ENCODE data around the gene LIN9. TPM values are rescaled to one million over a fixed set of nuclear protein-coding genes. Genes with fewer than 3 reads are reported as not detected.
"Not testable (repeated sequence)": the region's sequence is repeated elsewhere in the genome, so short reads cannot be mapped to it uniquely, and the experiment has no call there.

Gene LIN9
- total and polyA plus RNA-seq, 4 experiments from 2014 or later: 2.8 to 5.5 (median 4.4) TPM

DNA sequence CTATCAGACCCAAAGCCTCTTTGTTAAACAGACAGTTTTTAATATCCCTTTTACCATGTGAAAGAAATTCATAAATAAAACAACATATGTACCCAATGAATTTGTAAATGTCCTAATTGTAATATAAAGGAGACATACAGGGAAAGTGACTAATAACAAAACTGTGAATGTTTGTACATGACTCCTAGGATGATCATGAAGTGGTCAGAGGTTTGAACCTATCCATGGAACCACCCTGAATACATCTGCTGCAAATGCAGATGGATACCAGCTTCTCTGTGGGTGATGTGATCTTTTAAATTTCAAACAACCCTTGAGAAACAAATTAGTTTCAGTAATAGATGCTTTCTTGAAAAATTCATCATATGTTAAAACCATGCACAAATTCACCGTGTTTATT, 105.7 kb downstream of the LIN9 start:
- no peaks in the 10 kb centered on the region for H3K27me3 ChIP-seq (ENCODE audit: insufficient read depth, low read length)
- Mint-ChIP-seq H3K9me3 (no peaks in the 10 kb centered on the region), H3K36me3 (no peaks in the 10 kb centered on the region), H3K4me3 (no peak overlapping the region), H3K4me1 (no peaks in the 10 kb centered on the region), H3K27ac (no peak overlapping the region), H3K27me3 (peaks cover 3 to 10% of the 10 kb centered on the region in 2 donors)
- no peak for DNase-seq
- H3K36me3 ChIP-seq (ENCODE audit: insufficient read depth, low read length): no peaks in the 10 kb centered on the region
- no peak overlapping the region for H3K4me3 ChIP-seq (ENCODE audit: low read length in 2 of 2)
- no peaks in the 10 kb centered on the region for H3K9me3 ChIP-seq (ENCODE audit: control insufficient read depth in 1 of 2, low read length in 2 of 2)
- POLR2A ChIA-PET (ENCODE audit: partially characterized antibody): no interaction called here
- intact Hi-C loops (cut with micrococcal nuclease): no loop called here
- CTCF ChIA-PET (ENCODE audit: partially characterized antibody): interaction anchor here (1.2 to 10.2 kb wide), 3 partner anchors 9 to 138 kb away, joined by 3 to 207 read pairs (median 4); no protein-coding TSS in a partner anchor
- H3K4me1 ChIP-seq (ENCODE audit: insufficient read depth, low read length): no peaks in the 10 kb centered on the region
- no peak overlapping the region for H3K27ac ChIP-seq (ENCODE audit: low read depth, low read length)

DNA sequence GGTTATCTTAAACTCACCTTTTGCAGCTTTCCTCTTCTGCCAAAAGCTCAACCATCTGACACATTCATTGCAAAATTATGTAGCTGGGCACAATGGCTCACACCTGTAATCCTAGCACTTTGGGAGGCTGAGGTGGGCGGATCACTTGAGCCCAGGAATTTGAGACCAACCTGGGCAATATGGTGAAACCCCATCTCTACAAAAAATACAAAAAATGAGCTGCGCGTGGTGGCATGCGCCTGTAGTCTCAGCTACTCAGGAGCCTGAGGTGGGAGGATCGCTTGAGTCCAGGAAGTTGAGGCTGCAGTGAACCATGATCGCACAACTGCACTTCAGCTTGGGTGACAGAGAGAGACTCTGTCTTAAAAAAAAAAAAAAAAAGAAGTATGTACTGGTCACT, 106.3 kb downstream of the LIN9 start:
- H3K9me3 Mint-ChIP-seq; H3K9me3 ChIP-seq (ENCODE audit: control insufficient read depth in 1 of 2, low read length in 2 of 2); H3K4me3 Mint-ChIP-seq; DNase-seq; H3K36me3 Mint-ChIP-seq; H3K4me3 ChIP-seq (ENCODE audit: low read length in 2 of 2); H3K4me1 Mint-ChIP-seq; POLR2A ChIA-PET (ENCODE audit: partially characterized antibody); H3K36me3 ChIP-seq (ENCODE audit: insufficient read depth, low read length); H3K27me3 ChIP-seq (ENCODE audit: insufficient read depth, low read length); H3K4me1 ChIP-seq (ENCODE audit: insufficient read depth, low read length); H3K27ac ChIP-seq (ENCODE audit: low read depth, low read length); H3K27ac Mint-ChIP-seq; intact Hi-C loops (cut with micrococcal nuclease): not testable (repeated sequence)
- CTCF ChIA-PET (ENCODE audit: partially characterized antibody): interaction anchor here (0.7 to 10.2 kb wide), 6 partner anchors 9 to 838 kb away, joined by 3 to 207 read pairs (median 4); no protein-coding TSS in a partner anchor
- peaks cover 3 to 10% of the 10 kb centered on the region in 2 donors for H3K27me3 Mint-ChIP-seq

DNA sequence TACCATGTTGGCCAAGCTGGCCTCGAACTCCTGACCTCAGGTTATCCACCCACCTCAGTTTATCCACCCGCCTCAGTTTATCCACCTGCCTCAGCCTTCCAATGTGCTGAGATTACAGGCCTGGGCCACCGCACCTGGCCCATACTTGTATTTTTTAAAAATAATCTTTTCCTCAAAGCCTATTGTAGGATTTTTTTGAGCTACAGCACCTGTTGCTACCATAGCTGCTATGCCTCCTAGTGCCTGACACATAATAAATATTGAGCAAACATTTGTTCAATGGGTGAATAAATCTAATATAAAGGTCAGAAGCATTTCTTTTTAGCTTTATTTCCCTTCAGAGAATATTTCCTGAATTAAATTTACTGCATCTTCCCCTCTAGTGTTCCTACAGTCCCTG, 106.7 kb downstream of the LIN9 start:
- Histone ChIP-seq H3K27ac (ENCODE audit: low read depth, low read length) (no peak overlapping the region), H3K27me3 (ENCODE audit: insufficient read depth, low read length) (no peaks in the 10 kb centered on the region), H3K36me3 (ENCODE audit: insufficient read depth, low read length) (no peaks in the 10 kb centered on the region), H3K4me3 (ENCODE audit: low read length in 2 of 2) (no peak overlapping the region), H3K9me3 (ENCODE audit: control insufficient read depth in 1 of 2, low read length in 2 of 2) (no peaks in the 10 kb centered on the region), H3K4me1 (ENCODE audit: insufficient read depth, low read length) (no peaks in the 10 kb centered on the region)
- Mint-ChIP-seq H3K9me3 (no peaks in the 10 kb centered on the region), H3K4me1 (no peaks in the 10 kb centered on the region), H3K27me3 (peaks cover 3 to 10% of the 10 kb centered on the region in 2 donors), H3K36me3 (no peaks in the 10 kb centered on the region), H3K4me3 (no peak overlapping the region), H3K27ac (no peak overlapping the region)
- CTCF ChIA-PET (ENCODE audit: partially characterized antibody): interaction anchor here (0.7 to 10.2 kb wide), 6 partner anchors 8 to 838 kb away, joined by 3 to 207 read pairs (median 4); no protein-coding TSS in a partner anchor
- intact Hi-C loops (cut with micrococcal nuclease): no loop called here
- POLR2A ChIA-PET (ENCODE audit: partially characterized antibody): no interaction called here
- no peak for DNase-seq

DNA sequence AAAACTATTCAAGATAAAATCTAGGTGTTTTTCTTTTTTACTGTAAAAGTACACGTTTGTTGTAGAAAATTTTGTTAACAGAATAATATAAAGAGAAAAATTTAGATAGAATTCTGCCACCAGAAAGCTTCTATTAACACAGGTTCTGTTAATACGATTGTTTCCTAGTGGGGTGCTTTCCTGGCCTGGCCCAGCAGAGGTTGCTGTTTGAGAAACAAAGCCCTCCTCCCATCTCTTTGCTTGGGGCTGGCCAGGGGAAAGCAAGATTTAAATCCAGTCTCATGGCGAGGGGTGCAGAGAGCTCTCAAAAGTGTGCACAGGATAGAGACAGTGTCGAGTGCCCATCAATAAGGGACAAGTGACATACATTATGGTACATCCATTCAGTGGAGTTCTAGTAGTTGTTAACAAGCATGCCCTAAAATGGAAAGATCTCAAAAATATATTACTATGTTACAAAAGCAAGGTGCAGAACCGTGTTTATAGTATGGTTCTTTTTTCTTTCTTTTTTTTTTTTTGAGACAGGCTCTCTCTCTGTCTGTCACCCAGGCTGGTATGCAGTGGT, 107.9 kb downstream of the LIN9 start:
- no peaks in the 10 kb centered on the region for H3K4me1 ChIP-seq (ENCODE audit: insufficient read depth, low read length)
- ChIA-PET CTCF (ENCODE audit: partially characterized antibody) (interaction anchor here (0.9 to 10.2 kb wide), 6 partner anchors 41 to 136 kb away, joined by 3 to 207 read pairs (median 4); no protein-coding TSS in a partner anchor), POLR2A (ENCODE audit: partially characterized antibody) (no interaction called here)
- Mint-ChIP-seq H3K36me3 (no peaks in the 10 kb centered on the region), H3K27me3 (peaks cover 3 to 12% of the 10 kb centered on the region in 2 donors), H3K4me3 (no peak overlapping the region), H3K27ac (no peak overlapping the region), H3K4me1 (peaks cover 0 to 2% (median 0%) of the 10 kb centered on the region in 4 donors), H3K9me3 (no peaks in the 10 kb centered on the region)
- H3K27me3 ChIP-seq (ENCODE audit: insufficient read depth, low read length): no peaks in the 10 kb centered on the region
- no peak overlapping the region for H3K4me3 ChIP-seq (ENCODE audit: low read length in 2 of 2)
- intact Hi-C loops (cut with micrococcal nuclease): no loop called here
- no peaks in the 10 kb centered on the region for H3K36me3 ChIP-seq (ENCODE audit: insufficient read depth, low read length)
- DNase-seq: no peak
- no peaks in the 10 kb centered on the region for H3K9me3 ChIP-seq (ENCODE audit: control insufficient read depth in 1 of 2, low read length in 2 of 2)
- H3K27ac ChIP-seq (ENCODE audit: low read depth, low read length): no peak overlapping the region

DNA sequence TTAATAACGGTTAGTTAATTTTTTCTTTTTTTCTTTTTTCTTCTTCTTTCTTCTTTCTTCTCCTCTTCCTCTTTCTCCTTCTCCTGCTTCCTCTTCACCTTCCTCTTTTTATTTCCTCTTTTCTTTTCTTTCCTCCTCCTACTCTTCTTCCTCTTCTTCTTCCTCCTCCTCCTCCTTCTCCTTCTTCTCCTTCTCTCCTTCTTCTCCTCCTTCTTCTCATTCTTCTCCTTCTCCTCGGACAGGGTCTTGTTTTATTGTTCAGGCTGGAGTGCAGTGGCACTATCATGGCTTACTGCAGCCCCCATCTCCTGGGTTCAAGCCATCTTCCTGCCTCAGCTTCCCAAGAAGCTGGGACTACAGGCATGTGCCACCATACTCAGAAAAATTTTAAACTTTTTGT, 109.0 kb downstream of the LIN9 start:
- no peaks in the 10 kb centered on the region for H3K9me3 Mint-ChIP-seq
- no peaks in the 10 kb centered on the region for H3K4me1 ChIP-seq (ENCODE audit: insufficient read depth, low read length)
- DNase-seq: no peak
- intact Hi-C loops (cut with micrococcal nuclease): no loop called here
- H3K4me3 ChIP-seq (ENCODE audit: low read length in 2 of 2): no peak overlapping the region
- no peak overlapping the region for H3K27ac Mint-ChIP-seq
- H3K27me3 Mint-ChIP-seq: peaks cover 3 to 14% of the 10 kb centered on the region in 2 donors
- no peak overlapping the region for H3K27ac ChIP-seq (ENCODE audit: low read depth, low read length)
- H3K9me3 ChIP-seq (ENCODE audit: control insufficient read depth in 1 of 2, low read length in 2 of 2): no peaks in the 10 kb centered on the region
- no peaks in the 10 kb centered on the region for H3K36me3 Mint-ChIP-seq
- ChIA-PET CTCF (ENCODE audit: partially characterized antibody) (interaction anchor here (0.9 to 10.2 kb wide), 7 partner anchors 9 to 135 kb away, joined by 3 to 207 read pairs (median 4); no protein-coding TSS in a partner anchor), POLR2A (ENCODE audit: partially characterized antibody) (no interaction called here)
- H3K36me3 ChIP-seq (ENCODE audit: insufficient read depth, low read length): no peaks in the 10 kb centered on the region
- H3K27me3 ChIP-seq (ENCODE audit: insufficient read depth, low read length): no peaks in the 10 kb centered on the region
- peaks cover 0 to 2% (median 0%) of the 10 kb centered on the region in 4 donors for H3K4me1 Mint-ChIP-seq
- no peak overlapping the region for H3K4me3 Mint-ChIP-seq

DNA sequence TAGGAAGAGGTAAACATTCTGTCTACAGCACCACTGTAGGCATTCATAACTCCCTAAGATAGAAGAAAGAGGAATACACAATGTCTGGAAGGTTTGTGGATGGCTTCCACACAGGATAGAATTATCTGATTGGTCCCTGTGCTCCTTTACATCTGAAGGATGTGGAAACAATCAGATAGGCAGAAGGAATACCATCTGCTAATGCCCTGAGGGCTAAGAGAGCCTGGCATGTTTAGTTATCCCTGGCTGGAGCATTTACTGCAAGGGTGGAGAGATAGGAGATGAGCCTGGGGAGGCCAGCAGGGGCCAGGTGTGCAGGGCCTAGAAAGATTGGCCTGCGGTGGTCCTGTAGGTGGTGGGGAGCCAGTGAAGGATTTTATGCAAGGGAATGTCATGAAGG, 113.8 kb downstream of the LIN9 start:
- no peak overlapping the region for H3K4me3 ChIP-seq (ENCODE audit: low read length in 2 of 2)

DNA sequence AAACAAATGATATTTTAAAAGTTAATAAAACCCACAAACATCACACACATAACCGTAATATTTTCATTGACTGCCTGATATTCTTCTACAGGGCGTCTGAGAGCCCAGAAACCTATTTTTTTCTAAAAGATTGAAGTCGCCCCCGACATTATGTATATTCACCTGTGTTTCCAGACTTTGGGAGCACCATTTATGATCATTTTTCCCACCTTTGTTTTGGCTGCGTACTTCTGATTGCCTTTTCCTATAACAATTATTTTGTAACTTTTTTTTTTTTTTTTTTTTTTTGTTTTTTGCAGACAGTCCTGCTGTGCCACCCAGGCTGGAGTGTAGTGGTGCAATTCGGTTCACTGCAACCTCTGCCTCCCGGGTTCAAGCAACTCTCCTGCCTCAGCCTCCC, 121.6 kb downstream of the LIN9 start:
- peaks cover 17 to 30% (median 23%) of the 10 kb centered on the region in 4 donors for H3K4me1 Mint-ChIP-seq
- Histone ChIP-seq H3K4me3 (ENCODE audit: low read length in 2 of 2) (peak overlapping the region in 1 of 2 donors; percentile 99), H3K27ac (ENCODE audit: low read depth, low read length) (peak overlapping the region; percentile 70), H3K4me1 (ENCODE audit: insufficient read depth, low read length) (peaks cover 34% of the 10 kb centered on the region), H3K27me3 (ENCODE audit: insufficient read depth, low read length) (no peaks in the 10 kb centered on the region), H3K9me3 (ENCODE audit: control insufficient read depth in 1 of 2, low read length in 2 of 2) (no peaks in the 10 kb centered on the region), H3K36me3 (ENCODE audit: insufficient read depth, low read length) (no peaks in the 10 kb centered on the region)
- no peak for DNase-seq
- ChIA-PET POLR2A (ENCODE audit: partially characterized antibody) (interaction anchor here (1.0 kb wide), 3 partner anchors 104 to 187 kb away, joined by 3 to 4 read pairs (median 4); partner anchors contain the start of gene H3-3A), CTCF (ENCODE audit: partially characterized antibody) (interaction anchor here (1.1 to 1.2 kb wide), 2 partner anchors 10 to 62 kb away, joined by 4 to 5 read pairs; no protein-coding TSS in a partner anchor)
- intact Hi-C loops (cut with micrococcal nuclease): loop anchor here (2.0 to 5.0 kb wide), 4 partner anchors 120 to 721 kb away; partner anchors contain the start of genes LIN9, PARP1 and SDE2
- no peaks in the 10 kb centered on the region for H3K9me3 Mint-ChIP-seq
- H3K36me3 Mint-ChIP-seq: peaks cover 8 to 16% of the 10 kb centered on the region in 2 donors
- H3K4me3 Mint-ChIP-seq: peak overlapping the region; percentile 91 to 95 (median 94)
- no peaks in the 10 kb centered on the region for H3K27me3 Mint-ChIP-seq
- peak overlapping the region in 6 of 7 donors; percentile 53 to 97 (median 82) for H3K27ac Mint-ChIP-seq

More for the DNA sequence above, 113.8 kb downstream of the LIN9 start:
- Histone ChIP-seq H3K36me3 (ENCODE audit: insufficient read depth, low read length) (no peaks in the 10 kb centered on the region), H3K9me3 (ENCODE audit: control insufficient read depth in 1 of 2, low read length in 2 of 2) (no peaks in the 10 kb centered on the region), H3K27me3 (ENCODE audit: insufficient read depth, low read length) (no peaks in the 10 kb centered on the region), H3K4me1 (ENCODE audit: insufficient read depth, low read length) (no peaks in the 10 kb centered on the region), H3K27ac (ENCODE audit: low read depth, low read length) (no peak overlapping the region)
- Mint-ChIP-seq H3K27ac (peak overlapping the region in 1 of 7 donors; percentile 48), H3K9me3 (no peaks in the 10 kb centered on the region), H3K4me1 (peaks cover 0 to 2% (median 0%) of the 10 kb centered on the region in 4 donors), H3K27me3 (peaks cover 0 to 9% of the 10 kb centered on the region in 2 donors), H3K4me3 (no peak overlapping the region), H3K36me3 (no peaks in the 10 kb centered on the region)
- POLR2A ChIA-PET (ENCODE audit: partially characterized antibody): no interaction called here
- intact Hi-C loops (cut with micrococcal nuclease): no loop called here
- CTCF ChIA-PET (ENCODE audit: partially characterized antibody): interaction anchor here (1.1 to 10.2 kb wide), 5 partner anchors 12 to 138 kb away, joined by 3 to 207 read pairs (median 21); no protein-coding TSS in a partner anchor
- DNase-seq: no peak

All from CD4-positive, alpha-beta memory T cell (primary cell).